GM20431 (cell line): ENCODE results near the gene PPP4C.
"Not testable (repeated sequence)": the region's sequence is repeated elsewhere in the genome, so short reads cannot be mapped to it uniquely, and the experiment has no call there.

Experiments used
- in situ Hi-C: fragments of 300-500 bp; cut with MseI, MboI; formaldehyde crosslinking; loops from one replicate; pipeline ENCODE4 v1.15.0; 2020; ENCODE audit warnings: low sequenced_read_pairs; ENCODE audit not compliant: unreplicated experiment

Gene PPP4C

GRCh38 chr16:30075503-30076275 lies at the start of gene PPP4C:
PPP4C (plus strand) TSS chr16:30075994; CDS start chr16:30076378, 384 bp downstream.
- in situ Hi-C loops = no loop called here

GRCh38 chr16:30026449-30026848 lies 49.3 kb upstream of the PPP4C start:
- in situ Hi-C loops = no loop called here

- in situ Hi-C loops = no loop called here
Observed at GRCh38 chr16:30027588-30028437, 48.0 kb upstream of the PPP4C start.

- in situ Hi-C loops = no loop called here
Observed at GRCh38 chr16:30028438-30029076, 47.2 kb upstream of the PPP4C start.

GRCh38 chr16:30030011-30030685 lies 45.6 kb upstream of the PPP4C start:
- in situ Hi-C loops = no loop called here

GRCh38 chr16:30030841-30031413 lies 44.9 kb upstream of the PPP4C start, which contains the start of gene TLCD3B:
TLCD3B (minus strand) TSS chr16:30031271; CDS start chr16:30030527, 744 bp downstream.
- in situ Hi-C loops = no loop called here

- in situ Hi-C loops = no loop called here
Observed at GRCh38 chr16:30031477-30031918, 44.3 kb upstream of the PPP4C start.

GRCh38 chr16:30032083-30032819 lies 43.5 kb upstream of the PPP4C start:
- in situ Hi-C loops = no loop called here

- in situ Hi-C loops = no loop called here
Observed at GRCh38 chr16:30033270-30033669, 42.5 kb upstream of the PPP4C start.

GRCh38 chr16:30040221-30040620 lies 35.6 kb upstream of the PPP4C start:
- in situ Hi-C loops = no loop called here

GRCh38 chr16:30040690-30041089 lies 35.1 kb upstream of the PPP4C start:
- in situ Hi-C loops = not testable (repeated sequence)

GRCh38 chr16:30041841-30042240 lies 34.0 kb upstream of the PPP4C start:
- in situ Hi-C loops = no loop called here

GRCh38 chr16:30046178-30046577 lies 29.6 kb upstream of the PPP4C start:
- in situ Hi-C loops = no loop called here

GRCh38 chr16:30046588-30046987 lies 29.2 kb upstream of the PPP4C start:
- in situ Hi-C loops = no loop called here

GRCh38 chr16:30049871-30050270 lies 25.9 kb upstream of the PPP4C start:
- in situ Hi-C loops = no loop called here

- in situ Hi-C loops = no loop called here
Observed at GRCh38 chr16:30051518-30051917, 24.3 kb upstream of the PPP4C start.

- in situ Hi-C loops = no loop called here
Observed at GRCh38 chr16:30052671-30053372, 23.0 kb upstream of the PPP4C start.

- in situ Hi-C loops = no loop called here
Observed at GRCh38 chr16:30053376-30054015, 22.3 kb upstream of the PPP4C start.
